HepG2 (cell line): ENCODE measurements around the gene PCDH12. TPM values are rescaled to one million over a fixed set of nuclear protein-coding genes. Genes with fewer than 3 reads are reported as not detected.

Source experiments
- ATAC-seq: fragments of 200-7000 bp; cut with Tn5 transposase; 3 replicates; pipeline ENCODE4 v1.9.1; 2020; ENCODE audit warnings: mild to moderate bottlenecking, moderate library complexity
- BruUV-seq: library from RNA; stranded (reverse); fragments of 400-500 nt; replicated peaks from 2 replicates; lab custom pipeline; 2021; lab: Mats Ljungman, UMichigan
- CTCF ChIA-PET: fragments of 300-600 bp; formaldehyde crosslinking; extraction: SDS; loops from one replicate; lab custom pipeline; 2021; ENCODE audit warnings: low total read pairs, inconsistent platforms, low intra/inter-chr PET ratio; lab: Yijun Ruan, JAX
- POLR2A ChIA-PET: fragments of 350-600 bp; sonication (Branson Sonifier 250); formaldehyde crosslinking; loops from one replicate; lab custom pipeline; 2020; ENCODE audit warnings: antibody characterized with exemption, inconsistent platforms; lab: Yijun Ruan, JAX
- DNase-seq: peaks from one replicate; pipeline ENCODE4 v3.0.0-alpha.2; 2015; ENCODE audit warnings: low spot score
- FAIRE-seq: peaks from 3 replicates; lab custom pipeline; 2011; peaks lifted over from hg19 to GRCh38; lab: Jason Lieb, UNC
- H2AFZ ChIP-seq: one replicate; pipeline ENCODE4 v1.6.1; 2011; ENCODE audit warnings: low read length, inconsistent platforms
- H3K27ac ChIP-seq: fragments of 300-600 bp; 3 replicates; pipeline ENCODE4 v1.8.0; 2011; ENCODE audit warnings: mixed run types, mild to moderate bottlenecking, mixed read lengths, low read length, inconsistent platforms; ENCODE audit not compliant: insufficient read depth; ENCODE audit errors: extremely low read length
- H3K27me3 ChIP-seq, 2 experiments: fragments of 200-600 bp in 1 of 2; 2 replicates in 1 of 2; 3 replicates in 1 of 2; pipeline versions ENCODE4 v1.6.0 to v1.8.0; 2011; ENCODE audit warnings: low read length in 2 of 2, mild to moderate bottlenecking in 2 of 2, moderate library complexity in 2 of 2, inconsistent platforms in 1 of 2; ENCODE audit not compliant: insufficient read depth in 2 of 2, control insufficient read depth in 1 of 2
- H3K36me3 ChIP-seq, 2 experiments: fragments of 200-600 bp in 1 of 2; replicated peaks in 1 of 2; 2 replicates in 1 of 2; 3 replicates in 1 of 2; pipeline versions ENCODE4 v1.5.1 to v1.8.0; 2011; ENCODE audit warnings: low read length in 2 of 2, inconsistent platforms in 1 of 2; ENCODE audit not compliant: insufficient read depth in 2 of 2, control insufficient read depth in 1 of 2
- H3K4me1 ChIP-seq: 2 replicates; pipeline ENCODE4 v1.5.1; 2012; ENCODE audit warnings: low read length, inconsistent platforms; ENCODE audit not compliant: insufficient read depth
- H3K4me2 ChIP-seq: 2 replicates; pipeline ENCODE4 v1.6.0; 2011; ENCODE audit warnings: low read depth, low read length, inconsistent platforms
- H3K4me3 ChIP-seq, 3 experiments: fragments of 200-600 bp in 1 of 3; sonication (generic), shearing (Covaris generic) in 1 of 3; replicated peaks in 1 of 3; 2 replicates each; pipeline ENCODE4 v1.5.1; 2011 to 2016; ENCODE audit warnings: low read length in 3 of 3, inconsistent platforms in 2 of 3, low read depth in 2 of 3, mild to moderate bottlenecking in 2 of 3, control low read depth in 1 of 3, mixed read lengths in 1 of 3; ENCODE audit not compliant: insufficient read depth in 1 of 3
- H3K79me2 ChIP-seq: one replicate; pipeline ENCODE4 v1.6.1; 2011; ENCODE audit warnings: low read length, inconsistent platforms; ENCODE audit not compliant: insufficient read depth
- H3K9ac ChIP-seq: 2 replicates; pipeline ENCODE4 v1.6.0; 2011; ENCODE audit warnings: mild to moderate bottlenecking, low read depth, low read length, inconsistent platforms; ENCODE audit not compliant: insufficient read depth
- H3K9me3 ChIP-seq: 2 replicates; pipeline ENCODE4 v1.5.1; 2012; ENCODE audit warnings: mild to moderate bottlenecking, low read length
- H4K20me1 ChIP-seq: 2 replicates; pipeline ENCODE4 v1.6.0; 2011; ENCODE audit warnings: inconsistent platforms, mild to moderate bottlenecking, low read length, moderate library complexity; ENCODE audit not compliant: insufficient read depth
- FOSL2 ChIP-seq: sonication (generic); formaldehyde crosslinking; IDR thresholded peaks from 2 replicates; pipeline ENCODE4 v1.4.0; 2020; ENCODE audit warnings: missing genetic modification reagents
- FOXP1 ChIP-seq, 2 experiments: fragments of 450-650 bp in 1 of 2; IDR thresholded peaks; 2 replicates each; pipeline ENCODE4 v1.6.1; 2017 to 2018; ENCODE audit warnings: antibody characterized with exemption in 1 of 2
- GTF2F1 ChIP-seq: fragments of 150-350 bp; IDR thresholded peaks from 2 replicates; pipeline ENCODE4 v1.6.1; 2014; ENCODE audit warnings: low read length
- KDM4B ChIP-seq: sonication (generic); formaldehyde crosslinking; IDR thresholded peaks from 2 replicates; pipeline ENCODE4 v1.4.0; 2020; ENCODE audit warnings: missing genetic modification reagents
- NFAT5 ChIP-seq: sonication (generic); formaldehyde crosslinking; IDR thresholded peaks from 2 replicates; pipeline ENCODE4 v1.4.0; 2020; ENCODE audit warnings: missing genetic modification reagents
- SMAD1 ChIP-seq: sonication (generic); formaldehyde crosslinking; IDR thresholded peaks from 2 replicates; pipeline ENCODE4 v1.4.0; 2020; ENCODE audit warnings: missing genetic modification reagents, low read depth, mild to moderate bottlenecking, borderline replicate concordance
- SRSF1 ChIP-seq: fragments of 200-400 bp; formaldehyde crosslinking; optimal IDR thresholded peaks from 2 replicates; pipeline ENCODE3; 2017; ENCODE audit warnings: mild to moderate bottlenecking, low read depth, low read length, moderate library complexity
- TCF12 ChIP-seq, 2 experiments: fragments of 450-650 bp in 1 of 2; sonication (generic) in 1 of 2; formaldehyde crosslinking in 1 of 2; IDR thresholded peaks; 2 replicates each; pipeline versions ENCODE4 v1.6.1 to v1.8.0; 2017 to 2022; ENCODE audit warnings: antibody characterized with exemption in 1 of 2, mild to moderate bottlenecking in 1 of 2, missing genetic modification reagents in 1 of 2, moderate library complexity in 1 of 2
- TCF7 ChIP-seq: sonication (generic); IDR thresholded peaks from 2 replicates; pipeline ENCODE4 v1.6.1; 2016; ENCODE audit warnings: antibody characterized with exemption, low read depth
- TOPORS ChIP-seq: sonication (generic); formaldehyde crosslinking; IDR thresholded peaks from 2 replicates; pipeline ENCODE4 v1.8.0; 2023; ENCODE audit warnings: mild to moderate bottlenecking, missing genetic modification reagents
- ZNF230 ChIP-seq: sonication (generic); formaldehyde crosslinking; IDR thresholded peaks from 2 replicates; pipeline ENCODE4 v1.4.0; 2020; ENCODE audit warnings: mild to moderate bottlenecking, missing genetic modification reagents
- ZNF788 ChIP-seq: sonication (generic); formaldehyde crosslinking; IDR thresholded peaks from 2 replicates; pipeline ENCODE4 v1.5.0; 2020; ENCODE audit warnings: mild to moderate bottlenecking, missing genetic modification reagents, borderline replicate concordance
- WGBS: methylation state at CpG from one replicate; pipeline ENCODE4 v1.1.6; 2017; ENCODE audit warnings: low lambda C conversion rate; 5-methylcytosine and 5-hydroxymethylcytosine counted together
- in situ Hi-C: cut with HindIII; loops from 2 replicates; pipeline ENCODE4 v1.10.0; 2017; ENCODE audit warnings: low pct_unique_long_range_greater_than_20kb; ENCODE audit not compliant: extremely low pct_ligation_motif_present
- intact Hi-C: fragments of 100-400 bp; cut with micrococcal nuclease; formaldehyde crosslinking; loops from one replicate; pipeline ENCODE4 v1.10.0; 2022; ENCODE audit not compliant: unreplicated experiment
- polyA plus RNA-seq, 8 experiments: library from polyadenylated mRNA; depleted of rRNA in 3 of 8; stranded (reverse) in 7 of 8; unstranded in 1 of 8; fragments of >200 nt; fragmentation: Illumina TruSeq in 4 of 8; extraction: Trizol in 4 of 8; gene quantifications; 2 replicates each; pipeline versions ENCODE4 v1.2.1 to v1.2.3, GENCODE V29; 2011 to 2016; ENCODE audit warnings: low read depth in 4 of 8, missing spikeins in 1 of 8, mixed read lengths in 1 of 8; ENCODE audit not compliant: insufficient read depth in 1 of 8
- total RNA-seq, 5 experiments: library from RNA; depleted of rRNA; stranded (reverse); fragments of >200 nt; fragmentation: Illumina TruSeq; extraction: Trizol; gene quantifications; 2 replicates each; pipeline ENCODE4 v1.2.3, GENCODE V29; 2016; ENCODE audit warnings: low read depth in 1 of 5
- TF ChIP-seq, protein P1 (sequence below): sonication (generic); formaldehyde crosslinking; IDR thresholded peaks from 2 replicates; pipeline ENCODE4 v1.5.0; 2020; ENCODE audit warnings: missing genetic modification reagents

The PCDH12 gene
- total and polyA plus RNA-seq, 2 of the 13 experiments (the other 11 are each of a cell fraction or from before 2014, with no cell fraction given): not detected

GRCh38 chr5:141914797-141915196, 43.2 kb downstream of the PCDH12 start:
- TF ChIP-seq TCF7 (no peak), TOPORS (CRISPR knock-in tag) (no peak), GTF2F1 (no peak), SMAD1 (CRISPR knock-in tag) (no peak), FOXP1 (IDR thresholded peaks at IDR 0.05) (no peak), FOXP1 (CRISPR knock-in tag; IDR thresholded peaks at IDR 0.05) (no peak), ZNF788 (CRISPR knock-in tag) (no peak), FOSL2 (CRISPR knock-in tag) (no peak), KDM4B (CRISPR knock-in tag) (no peak), ZNF230 (CRISPR knock-in tag) (no peak), TCF12 (IDR thresholded peaks at IDR 0.05) (no peak), TCF12 (CRISPR knock-in tag; IDR thresholded peaks at IDR 0.05) (no peak), NFAT5 (no peak), SRSF1 (no peak)
- TF ChIP-seq, protein P1, sequence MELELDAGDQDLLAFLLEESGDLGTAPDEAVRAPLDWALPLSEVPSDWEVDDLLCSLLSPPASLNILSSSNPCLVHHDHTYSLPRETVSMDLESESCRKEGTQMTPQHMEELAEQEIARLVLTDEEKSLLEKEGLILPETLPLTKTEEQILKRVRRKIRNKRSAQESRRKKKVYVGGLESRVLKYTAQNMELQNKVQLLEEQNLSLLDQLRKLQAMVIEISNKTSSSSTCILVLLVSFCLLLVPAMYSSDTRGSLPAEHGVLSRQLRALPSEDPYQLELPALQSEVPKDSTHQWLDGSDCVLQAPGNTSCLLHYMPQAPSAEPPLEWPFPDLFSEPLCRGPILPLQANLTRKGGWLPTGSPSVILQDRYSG (CRISPR knock-in tag): no peak
- no peak for DNase-seq
- H4K20me1 ChIP-seq: no peaks in the 10 kb centered on the region
- ChIA-PET POLR2A (interaction anchor here (3.9 kb wide), 1 partner anchor 9 kb away, joined by 22 read pairs; the partner anchor contains the start of gene DELE1), CTCF (no interaction called here)
- peaks cover 23% of the 10 kb centered on the region for H3K4me1 ChIP-seq
- H3K4me3 ChIP-seq: peak overlapping the region in 1 of 3 experiments; percentile 66; a peak in 3 of 6 replicates
- peak overlapping the region; percentile 75; the same call in 1 of the 2 replicates for H3K4me2 ChIP-seq
- no peaks in the 10 kb centered on the region for H3K79me2 ChIP-seq
- in situ Hi-C loops: no loop called here
- WGBS: 12% methylated on average over 3 of the region's 3 CpGs
- H2AFZ ChIP-seq: no peak overlapping the region
- H3K27me3 ChIP-seq: peaks cover 0 to 32% of the 10 kb centered on the region in 2 experiments; a peak in 3 of 5 replicates
- H3K9me3 ChIP-seq: no peaks in the 10 kb centered on the region
- intact Hi-C loops: loop anchor here (2.0 kb wide), 1 partner anchor 46 kb away; no protein-coding TSS in a partner anchor
- no TSS peak for BruUV-seq
- H3K36me3 ChIP-seq: no peaks in the 10 kb centered on the region
- H3K27ac ChIP-seq: no peak overlapping the region
- FAIRE-seq: no peak
- H3K9ac ChIP-seq: no peak overlapping the region
- no peak for ATAC-seq
